Smooth muscle cell (in vitro differentiated cells): ENCODE results near the gene MRPL20. TPM values are rescaled to one million over a fixed set of nuclear protein-coding genes. Genes with fewer than 3 reads are reported as not detected.

ENCODE experiments used
- DNase-seq: peaks from one replicate; lab custom pipeline; 2025; ENCODE audit not compliant: unreplicated experiment; lab: John Stamatoyannopoulos, UW
- H2AFZ ChIP-seq: fragments of 200-600 bp; sonication (generic); 2 replicates; pipeline ENCODE4 v1.6.0; 2016; ENCODE audit warnings: antibody characterized with exemption, low read depth, mild to moderate bottlenecking
- H3F3A ChIP-seq: fragments of 200-600 bp; sonication (generic); 2 replicates; pipeline ENCODE4 v1.6.0; 2017; ENCODE audit warnings: antibody characterized with exemption, low read depth
- H3K27ac ChIP-seq: fragments of 200-600 bp; sonication (generic); 2 replicates; pipeline ENCODE4 v1.5.1; 2016; ENCODE audit warnings: low read depth, mild to moderate bottlenecking
- H3K27me3 ChIP-seq: fragments of 200-600 bp; sonication (generic); 2 replicates; pipeline ENCODE4 v1.6.1; 2016; ENCODE audit warnings: low read depth, mild to moderate bottlenecking
- H3K36me3 ChIP-seq: fragments of 200-600 bp; sonication (generic); 2 replicates; pipeline ENCODE4 v1.5.1; 2016; ENCODE audit warnings: low read depth
- H3K4me1 ChIP-seq: fragments of 200-600 bp; sonication (generic); 2 replicates; pipeline ENCODE4 v1.5.1; 2016; ENCODE audit warnings: low read depth
- H3K4me2 ChIP-seq: fragments of 200-600 bp; sonication (generic); 2 replicates; pipeline ENCODE4 v1.6.0; 2016; ENCODE audit warnings: mild to moderate bottlenecking
- H3K4me3 ChIP-seq: fragments of 200-600 bp; sonication (generic); 2 replicates; pipeline ENCODE4 v1.5.1; 2016; ENCODE audit warnings: mild to moderate bottlenecking
- H3K79me2 ChIP-seq: fragments of 200-600 bp; sonication (generic); 2 replicates; pipeline ENCODE4 v1.6.0; 2016; ENCODE audit warnings: low read depth, mild to moderate bottlenecking
- H3K9ac ChIP-seq: fragments of 200-600 bp; sonication (generic); 2 replicates; pipeline ENCODE4 v1.6.0; 2016; ENCODE audit warnings: low read depth
- H3K9me3 ChIP-seq: fragments of 200-600 bp; sonication (generic); replicated peaks from 2 replicates; pipeline ENCODE4 v1.5.1; 2016; ENCODE audit warnings: low read depth
- H4K20me1 ChIP-seq: fragments of 200-600 bp; sonication (generic); 2 replicates; pipeline ENCODE4 v1.6.0; 2016; ENCODE audit warnings: low read depth
- WGBS: methylation state at CpG from one replicate; pipeline ENCODE4 v1.1.7; 2016; ENCODE audit warnings: low lambda C conversion rate; 5-methylcytosine and 5-hydroxymethylcytosine counted together
- polyA plus RNA-seq: library from polyadenylated mRNA; unstranded; fragments of >200 nt; fragmentation: Nextera tagmentation; extraction: Ambion mirVana; gene quantifications from 2 replicates; pipeline ENCODE4 v1.2.1, GENCODE V29; 2016
- total RNA-seq: library from RNA; depleted of rRNA; stranded (reverse); fragments of >200 nt; gene quantifications from 2 replicates; pipeline ENCODE4 v1.2.3, GENCODE V29; 2014
- TF ChIP-seq, protein P1 (sequence below): fragments of 200-600 bp; sonication (generic); IDR thresholded peaks from 2 replicates; pipeline ENCODE4 v1.5.1; 2017; ENCODE audit warnings: borderline replicate concordance, mild to moderate bottlenecking, antibody characterized with exemption; ENCODE audit not compliant: insufficient read depth, poor library complexity, severe bottlenecking

Gene MRPL20
- total and polyA plus RNA-seq, 2 experiments from 2014 or later: 99.6 to 147 TPM

DNA sequence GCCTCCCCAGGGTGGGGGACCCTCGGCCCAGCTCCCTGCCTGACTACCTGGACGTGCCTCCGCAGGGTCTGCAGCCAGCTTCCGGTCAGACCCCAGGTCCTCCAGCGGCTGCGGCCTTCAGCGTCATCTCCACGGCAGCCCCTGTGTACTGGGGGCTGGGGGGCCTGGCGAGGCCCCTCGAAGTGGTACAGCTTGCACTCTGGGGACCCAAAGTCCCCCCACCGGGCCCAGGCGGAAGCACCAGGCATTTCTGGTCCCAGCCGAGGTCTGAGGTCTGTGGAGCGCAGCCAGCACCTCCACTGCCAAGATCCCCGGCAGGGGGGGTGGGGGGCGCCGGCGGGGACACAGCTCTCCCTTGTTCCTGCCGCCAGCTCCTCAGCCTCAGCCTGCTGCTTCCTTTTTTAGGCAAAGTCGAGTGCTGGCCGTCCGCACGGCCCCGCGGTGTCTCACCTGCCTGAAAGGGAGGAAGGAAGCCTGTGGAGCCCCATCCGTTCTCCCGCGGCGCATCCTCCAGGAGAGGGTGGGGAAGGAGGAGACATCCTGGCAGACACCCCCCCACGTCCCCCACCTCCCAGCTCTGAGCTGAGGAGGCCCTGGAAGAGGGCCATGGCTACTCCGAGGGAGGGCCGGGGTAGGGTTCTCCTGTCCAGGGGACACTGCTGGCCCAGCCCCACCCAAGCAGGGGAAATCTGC is 27.2 kb upstream of the MRPL20 start:
- peaks cover 26% of the 10 kb centered on the region for H4K20me1 ChIP-seq
- H2AFZ ChIP-seq: no peak overlapping the region
- H3K79me2 ChIP-seq: peaks cover 16% of the 10 kb centered on the region
- no peaks in the 10 kb centered on the region for H3K36me3 ChIP-seq
- H3K9me3 ChIP-seq: no peaks in the 10 kb centered on the region
- H3K27me3 ChIP-seq: no peaks in the 10 kb centered on the region
- no peak overlapping the region for H3K4me3 ChIP-seq
- H3F3A ChIP-seq: peaks cover 28% of the 10 kb centered on the region
- no peak for DNase-seq
- H3K4me2 ChIP-seq: peak overlapping the region; percentile 97
- peak overlapping the region; percentile 62 for H3K9ac ChIP-seq
- peak overlapping the region; percentile 89 for H3K27ac ChIP-seq
- H3K4me1 ChIP-seq: peaks cover 60% of the 10 kb centered on the region
- TF ChIP-seq, protein P1, sequence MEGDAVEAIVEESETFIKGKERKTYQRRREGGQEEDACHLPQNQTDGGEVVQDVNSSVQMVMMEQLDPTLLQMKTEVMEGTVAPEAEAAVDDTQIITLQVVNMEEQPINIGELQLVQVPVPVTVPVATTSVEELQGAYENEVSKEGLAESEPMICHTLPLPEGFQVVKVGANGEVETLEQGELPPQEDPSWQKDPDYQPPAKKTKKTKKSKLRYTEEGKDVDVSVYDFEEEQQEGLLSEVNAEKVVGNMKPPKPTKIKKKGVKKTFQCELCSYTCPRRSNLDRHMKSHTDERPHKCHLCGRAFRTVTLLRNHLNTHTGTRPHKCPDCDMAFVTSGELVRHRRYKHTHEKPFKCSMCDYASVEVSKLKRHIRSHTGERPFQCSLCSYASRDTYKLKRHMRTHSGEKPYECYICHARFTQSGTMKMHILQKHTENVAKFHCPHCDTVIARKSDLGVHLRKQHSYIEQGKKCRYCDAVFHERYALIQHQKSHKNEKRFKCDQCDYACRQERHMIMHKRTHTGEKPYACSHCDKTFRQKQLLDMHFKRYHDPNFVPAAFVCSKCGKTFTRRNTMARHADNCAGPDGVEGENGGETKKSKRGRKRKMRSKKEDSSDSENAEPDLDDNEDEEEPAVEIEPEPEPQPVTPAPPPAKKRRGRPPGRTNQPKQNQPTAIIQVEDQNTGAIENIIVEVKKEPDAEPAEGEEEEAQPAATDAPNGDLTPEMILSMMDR: peak; percentile 3
- 39% methylated on average over 29 of the region's 32 CpGs for WGBS

DNA sequence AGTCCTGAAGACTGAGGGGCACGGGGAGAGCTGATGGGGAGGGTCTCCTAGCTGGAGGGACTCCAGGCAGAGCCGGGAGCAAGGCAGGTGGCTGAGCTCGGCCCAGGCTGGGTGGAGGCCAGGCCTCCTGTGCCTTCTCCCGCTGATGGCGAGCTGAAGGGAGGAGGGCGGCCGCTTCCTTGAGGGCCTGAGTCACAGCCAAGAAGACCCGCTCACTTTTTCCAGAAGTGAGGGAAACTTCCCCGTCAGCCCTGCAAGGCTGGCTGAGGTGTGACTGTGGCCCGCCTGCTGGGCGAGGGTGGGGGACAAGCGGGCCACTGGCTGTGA is 26.7 kb upstream of the MRPL20 start:
- Histone ChIP-seq H2AFZ (no peak overlapping the region), H3K4me3 (no peak overlapping the region), H3K27ac (peak overlapping the region; percentile 89), H3K79me2 (peaks cover 16% of the 10 kb centered on the region), H3K36me3 (no peaks in the 10 kb centered on the region), H3K9me3 (no peaks in the 10 kb centered on the region), H3K9ac (peak overlapping the region; percentile 62), H3F3A (peaks cover 32% of the 10 kb centered on the region), H4K20me1 (peaks cover 26% of the 10 kb centered on the region), H3K4me1 (peaks cover 60% of the 10 kb centered on the region), H3K27me3 (no peaks in the 10 kb centered on the region), H3K4me2 (peak overlapping the region; percentile 97)
- TF ChIP-seq, protein P1: no peak
- 13% methylated on average over 12 of the region's 12 CpGs for WGBS
- DNase-seq: no peak

DNA sequence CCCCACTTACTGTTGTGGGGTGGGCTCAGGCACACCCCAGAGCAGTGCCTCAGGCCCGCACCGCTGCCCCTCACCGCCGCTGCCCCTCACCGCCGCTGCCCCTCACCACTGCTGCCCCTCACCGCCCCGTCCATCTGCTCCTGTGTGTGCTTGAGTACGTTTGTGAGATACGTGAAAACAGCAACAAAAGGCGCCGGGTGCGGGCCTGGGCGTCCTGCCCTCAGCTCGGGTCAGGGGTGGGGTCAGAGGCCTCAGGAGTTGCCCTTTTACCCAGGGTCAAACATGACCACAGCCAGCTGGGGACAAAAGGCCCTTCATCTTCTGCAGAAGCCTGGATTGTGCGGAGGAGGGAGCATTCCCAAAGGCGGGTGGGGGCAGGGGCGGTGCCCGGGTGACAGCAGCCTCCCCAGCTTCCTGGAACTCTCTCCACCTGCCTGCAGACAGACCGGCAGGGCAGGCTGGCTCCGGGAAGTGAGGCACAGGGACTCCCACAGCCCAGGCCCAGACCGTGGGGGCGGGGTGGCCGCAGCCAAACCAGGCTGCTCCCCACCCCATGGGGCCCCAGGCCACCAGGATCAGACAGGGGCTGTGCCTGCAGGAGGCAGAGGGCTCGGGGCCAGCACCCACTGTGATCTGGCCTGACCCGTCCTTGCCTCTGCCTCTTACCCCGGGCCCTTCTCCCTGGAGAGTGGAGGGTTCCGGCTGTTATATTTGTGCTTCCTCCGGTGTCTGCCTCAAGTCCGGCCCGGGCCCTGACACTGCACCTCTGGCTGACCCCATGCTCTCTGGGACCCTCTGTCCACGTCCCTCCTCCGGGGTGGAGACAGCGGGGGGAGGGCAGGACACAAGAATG is 26.1 kb upstream of the MRPL20 start:
- Histone ChIP-seq H3K9me3 (no peaks in the 10 kb centered on the region), H3K9ac (peak overlapping the region; percentile 53), H3K79me2 (peaks cover 16% of the 10 kb centered on the region), H2AFZ (no peak overlapping the region), H3K36me3 (no peaks in the 10 kb centered on the region), H3K27me3 (no peaks in the 10 kb centered on the region), H3K4me3 (no peak overlapping the region), H3K4me1 (peaks cover 60% of the 10 kb centered on the region), H3K4me2 (peak overlapping the region; percentile 97), H3K27ac (peak overlapping the region; percentile 89), H4K20me1 (peaks cover 21% of the 10 kb centered on the region), H3F3A (peaks cover 32% of the 10 kb centered on the region)
- TF ChIP-seq, protein P1: no peak
- 47% methylated on average over 28 of the region's 34 CpGs for WGBS
- DNase-seq: no peak
